Lower leg skin (tissue), 4 donors: ENCODE results near the gene CNTROB. TPM values are rescaled to one million over a fixed set of nuclear protein-coding genes. Genes with fewer than 3 reads are reported as not detected.
A peak's percentile ranks its signal among the peaks of the same experiment; 100 is the strongest.

Experiments used
- DNase-seq, 2 donors: peaks; one replicate each; pipeline ENCODE4 v3.0.0-alpha.2; 2019; ENCODE audit warnings: low spot score in 2 of 2
- H3K4me3 ChIP-seq: fragments of 200-600 bp; sonication (generic); 2 replicates; pipeline ENCODE4 v1.5.1; 2017; ENCODE audit warnings: mild to moderate bottlenecking, low read depth; ENCODE audit not compliant: poor library complexity, severe bottlenecking
- CTCF ChIP-seq, 3 donors: fragments of 450-650 bp; IDR thresholded peaks; one replicate each; pipeline ENCODE4 v1.5.1; 2016; ENCODE audit warnings: antibody characterized with exemption in 3 of 3, mild to moderate bottlenecking in 3 of 3, moderate library complexity in 2 of 3
- POLR2A ChIP-seq, 2 donors: fragments of 450-650 bp; IDR thresholded peaks; one replicate each; pipeline ENCODE4 v1.6.1; 2016 to 2017; ENCODE audit warnings: antibody characterized with exemption in 2 of 2, mild to moderate bottlenecking in 1 of 2, moderate library complexity in 1 of 2
- WGBS, 2 donors: methylation state at CpG; one replicate each; pipeline ENCODE4 v1.1.5; 2018; 5-methylcytosine and 5-hydroxymethylcytosine counted together
- intact Hi-C: fragments of 100-400 bp; cut with DNase I; formaldehyde crosslinking; loops from one replicate; pipeline ENCODE4 v1.15.0; 2023; ENCODE audit warnings: low total_unique reads
- total RNA-seq, 4 donors: library from RNA; depleted of rRNA; stranded (reverse); fragments of >200 nt; gene quantifications; one replicate each; pipeline ENCODE4 v1.1.0, GENCODE V29; 2016

CNTROB gene
- total RNA-seq, 4 donors from 2014 or later: 23.4 to 43.1 (median 27.0) TPM

- WGBS, 2 donors: 61 to 70% methylated on average over 7 of the region's 7 CpGs
- intact Hi-C loops: no loop called here
- no peak for DNase-seq
- TF ChIP-seq POLR2A (IDR thresholded peaks at IDR 0.05) (no peak), CTCF (IDR thresholded peaks at IDR 0.05) (no peak)
- no peak overlapping the region for H3K4me3 ChIP-seq
Measured at GRCh38 chr17:7982173-7982572, 50.2 kb downstream of the CNTROB start.

- no peak overlapping the region for H3K4me3 ChIP-seq
- 90 to 91% methylated on average over 6 of the region's 6 CpGs for WGBS, 2 donors
- peak in 1 of 2 donors; percentile 72 for DNase-seq
- TF ChIP-seq POLR2A (IDR thresholded peaks at IDR 0.05) (no peak), CTCF (IDR thresholded peaks at IDR 0.05) (no peak)
- intact Hi-C loops: no loop called here
Measured at GRCh38 chr17:7982666-7983065, 50.7 kb downstream of the CNTROB start.

- peak in 1 of 2 donors; percentile 69 for DNase-seq
- TF ChIP-seq POLR2A (IDR thresholded peaks at IDR 0.05): no peak
- TF ChIP-seq CTCF (IDR thresholded peaks at IDR 0.05): no peak
- intact Hi-C loops: loop anchor here (5.0 kb wide), 1 partner anchor 118 kb away; no protein-coding TSS in a partner anchor
- H3K4me3 ChIP-seq: no peak overlapping the region
- WGBS, 2 donors: 90 to 93% methylated on average over 9 of the region's 9 CpGs
Measured at GRCh38 chr17:7984904-7985303, 52.9 kb downstream of the CNTROB start.

GRCh38 chr17:7987112-7987893 is 55.3 kb downstream of the CNTROB start:
- TF ChIP-seq CTCF (IDR thresholded peaks at IDR 0.05): no peak
- TF ChIP-seq POLR2A (IDR thresholded peaks at IDR 0.05): no peak
- 69 to 71% methylated on average over 12 of the region's 12 CpGs for WGBS, 2 donors
- DNase-seq: peak in 1 of 2 donors; percentile 82
- intact Hi-C loops: loop anchor here (5.0 kb wide), 1 partner anchor 120 kb away; no protein-coding TSS in a partner anchor
- no peak overlapping the region for H3K4me3 ChIP-seq

GRCh38 chr17:7988750-7989178 is 56.8 kb downstream of the CNTROB start:
- intact Hi-C loops: loop anchor here (5.0 kb wide), 1 partner anchor 121 kb away; no protein-coding TSS in a partner anchor
- no peak overlapping the region for H3K4me3 ChIP-seq
- DNase-seq: peak; percentile 26 to 75
- peak in 1 of 3 donors; percentile 48 for TF ChIP-seq CTCF (IDR thresholded peaks at IDR 0.05)
- TF ChIP-seq POLR2A (IDR thresholded peaks at IDR 0.05): no peak
- WGBS, 2 donors: 8 to 9% methylated on average over 5 of the region's 5 CpGs
